Occipital lobe (tissue), 3 donors: ENCODE measurements around the gene ZNF202. TPM values are rescaled to one million over a fixed set of nuclear protein-coding genes. Genes with fewer than 3 reads are reported as not detected.

Experiments used
- DNase-seq: peaks from one replicate; lab custom pipeline; 2025; lab: John Stamatoyannopoulos, UW
- small RNA-seq: library from RNA; depleted of rRNA; stranded (forward); fragments of <200 nt; gene quantifications from one replicate; pipeline ENCODE3, GENCODE V24; 2014
- total RNA-seq: library from RNA; depleted of rRNA; stranded (reverse); fragments of >200 nt; gene quantifications from one replicate; pipeline ENCODE4 v1.2.3, GENCODE V29; 2014

The ZNF202 gene
- total RNA-seq, 1 donor from 2014 or later = 17.5 TPM

GRCh38 chr11:123683428-123684170 lies 57.9 kb downstream of the ZNF202 start:
- DNase-seq = no peak

- no peak for DNase-seq
Measured at GRCh38 chr11:123682696-123683410, 58.6 kb downstream of the ZNF202 start.

DNA sequence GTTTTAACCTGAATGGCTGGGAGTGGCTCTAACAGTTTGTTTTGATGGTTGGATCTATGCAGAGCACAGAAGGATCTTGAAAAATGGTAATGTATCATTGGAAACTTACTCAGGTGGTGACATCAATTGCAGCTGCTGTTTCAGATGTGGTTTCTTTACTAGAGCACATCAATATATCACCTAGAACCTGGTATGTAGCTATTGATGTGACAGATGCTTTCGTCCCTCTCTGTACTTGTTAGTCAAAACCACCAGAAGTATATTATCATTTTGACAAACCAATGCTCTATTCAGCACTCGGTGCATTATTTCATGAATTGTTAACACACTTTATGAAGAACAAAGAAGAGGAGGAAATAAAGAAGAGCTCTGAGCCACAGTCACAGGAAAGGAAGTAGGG lies 60.4 kb downstream of the ZNF202 start:
- DNase-seq = no peak

DNA sequence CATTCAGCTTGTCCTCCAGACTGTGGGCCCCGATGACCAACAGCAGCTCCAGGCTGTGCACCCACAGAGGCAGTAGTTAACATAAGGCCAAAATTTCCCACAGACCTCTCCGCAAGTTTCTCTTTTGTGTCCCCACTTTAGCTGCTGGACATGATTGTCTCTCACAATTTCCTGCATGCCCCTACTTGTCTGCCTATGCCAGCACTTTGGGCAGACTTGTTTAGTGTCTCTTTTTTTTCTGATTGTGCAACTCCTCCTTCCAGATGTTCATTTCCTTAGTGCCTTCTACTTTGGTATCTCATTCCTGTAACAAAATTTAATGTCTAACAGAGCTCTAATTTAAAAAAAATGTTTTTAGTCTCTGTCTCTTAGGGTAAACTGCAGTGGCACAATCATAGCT lies 63.2 kb downstream of the ZNF202 start:
- no peak for DNase-seq

GRCh38 chr11:123677510-123677909 lies 64.0 kb downstream of the ZNF202 start:
- DNase-seq = no peak

DNA sequence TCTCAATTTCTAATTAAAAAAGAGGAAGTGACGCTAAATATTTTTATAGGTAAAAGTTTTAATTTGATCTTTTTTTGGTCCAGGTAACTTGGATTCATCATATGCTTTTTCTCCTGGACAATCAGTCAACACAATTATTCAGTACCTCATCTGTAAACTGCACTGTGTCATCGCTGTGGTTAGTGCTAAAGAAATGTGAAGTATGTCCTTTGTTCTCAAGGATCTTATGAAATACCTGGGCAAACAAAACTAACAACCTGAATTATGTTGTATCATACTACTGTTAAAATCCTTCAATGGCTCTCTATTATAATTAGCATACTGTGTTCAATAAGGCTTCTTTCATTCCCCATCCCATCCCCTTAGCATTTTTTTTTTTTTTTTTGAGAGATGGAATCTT lies 67.2 kb downstream of the ZNF202 start:
- DNase-seq = no peak

Small RNA genes lying within 50 kb of the gene (small RNA-seq; reads per million reads assigned to genes)
- gene RNU1-21P = not detected

Other genes starting within 250 kb of the ZNF202 start
- 54.4 TPM for gene SCN3B, start 87.0 kb downstream of the ZNF202 start, total RNA-seq
- not detected for gene OR6X1, start 12.9 kb upstream of the ZNF202 start, total RNA-seq
- not detected for gene OR6M1, start 64.7 kb upstream of the ZNF202 start, total RNA-seq
- gene TMEM225, start 144.0 kb upstream of the ZNF202 start, total RNA-seq = not detected
- 0.47 TPM for gene OR8D4, start 160.5 kb upstream of the ZNF202 start, total RNA-seq
- not detected for gene OR4D5, start 198.0 kb upstream of the ZNF202 start, total RNA-seq
- not detected for gene OR6T1, start 202.2 kb upstream of the ZNF202 start, total RNA-seq
- gene OR10S1, start 236.1 kb upstream of the ZNF202 start, total RNA-seq = not detected